MM.1S (cell line): Measurements from ENCODE around the gene LATS1.

Source experiments
- EZH2 ChIP-seq: fragments of 300-600 bp; sonication (generic); optimal IDR thresholded peaks from 2 replicates; pipeline ENCODE3; 2017; ENCODE audit warnings: low read depth, mild to moderate bottlenecking, antibody characterized with exemption, low read length, mixed read lengths
- EZH2phosphoT487 ChIP-seq: fragments of 300-600 bp; sonication (generic); IDR thresholded peaks from 2 replicates; pipeline ENCODE4 v1.6.1; 2018; ENCODE audit warnings: antibody characterized with exemption, low read length
- TF ChIP-seq, protein P1 (sequence below): fragments of 300-600 bp; sonication (generic); IDR thresholded peaks from 2 replicates; pipeline ENCODE4 v1.5.1; 2016; ENCODE audit warnings: antibody characterized with exemption, low read length, mixed read lengths

DNA sequence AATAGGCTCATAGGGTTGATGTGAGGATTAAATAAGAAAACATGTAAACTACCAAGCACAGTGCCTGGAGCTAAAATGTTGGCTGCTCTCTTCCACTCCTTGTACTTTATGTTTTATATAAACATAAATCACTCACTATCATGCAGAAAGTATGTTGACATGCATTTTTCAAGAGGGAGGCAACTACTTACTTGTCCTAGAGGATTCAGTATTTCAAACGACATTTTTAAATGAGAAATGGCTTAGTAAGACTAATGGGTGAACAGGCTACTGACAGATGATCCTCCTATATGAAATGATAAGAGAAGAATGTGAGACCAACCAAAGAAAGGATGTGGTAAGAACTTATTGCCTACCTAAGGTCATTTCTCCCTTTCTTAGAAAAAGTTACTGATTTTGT lies 21.0 kb downstream of the LATS1 start:
- TF ChIP-seq EZH2 (no peak), EZH2phosphoT487 (no peak)
- TF ChIP-seq, protein P1, sequence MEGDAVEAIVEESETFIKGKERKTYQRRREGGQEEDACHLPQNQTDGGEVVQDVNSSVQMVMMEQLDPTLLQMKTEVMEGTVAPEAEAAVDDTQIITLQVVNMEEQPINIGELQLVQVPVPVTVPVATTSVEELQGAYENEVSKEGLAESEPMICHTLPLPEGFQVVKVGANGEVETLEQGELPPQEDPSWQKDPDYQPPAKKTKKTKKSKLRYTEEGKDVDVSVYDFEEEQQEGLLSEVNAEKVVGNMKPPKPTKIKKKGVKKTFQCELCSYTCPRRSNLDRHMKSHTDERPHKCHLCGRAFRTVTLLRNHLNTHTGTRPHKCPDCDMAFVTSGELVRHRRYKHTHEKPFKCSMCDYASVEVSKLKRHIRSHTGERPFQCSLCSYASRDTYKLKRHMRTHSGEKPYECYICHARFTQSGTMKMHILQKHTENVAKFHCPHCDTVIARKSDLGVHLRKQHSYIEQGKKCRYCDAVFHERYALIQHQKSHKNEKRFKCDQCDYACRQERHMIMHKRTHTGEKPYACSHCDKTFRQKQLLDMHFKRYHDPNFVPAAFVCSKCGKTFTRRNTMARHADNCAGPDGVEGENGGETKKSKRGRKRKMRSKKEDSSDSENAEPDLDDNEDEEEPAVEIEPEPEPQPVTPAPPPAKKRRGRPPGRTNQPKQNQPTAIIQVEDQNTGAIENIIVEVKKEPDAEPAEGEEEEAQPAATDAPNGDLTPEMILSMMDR: no peak
